Measurements from ENCODE around the gene FRMD5.
"Not testable (repeated sequence)": the region's sequence is repeated elsewhere in the genome, so short reads cannot be mapped to it uniquely, and the experiment has no call there.

- TF ChIP-seq CTCF (IDR thresholded peaks at IDR 0.05; ENCODE audit: low read depth, low read length); EZH2phosphoT487 (IDR thresholded peaks at IDR 0.05; ENCODE audit: low read depth): not testable (repeated sequence)
Observed at GRCh38 chr15:43832485-43832884, 362.6 kb downstream of the FRMD5 start.

Measured in OCI-LY3 (cell line).